ENCODE measurements around the gene SLC15A2. TPM values are rescaled to one million over a fixed set of nuclear protein-coding genes. Genes with fewer than 3 reads are reported as not detected.

The SLC15A2 gene
- total RNA-seq, 1 donor from 2014 or later: 0.40 TPM

DNA sequence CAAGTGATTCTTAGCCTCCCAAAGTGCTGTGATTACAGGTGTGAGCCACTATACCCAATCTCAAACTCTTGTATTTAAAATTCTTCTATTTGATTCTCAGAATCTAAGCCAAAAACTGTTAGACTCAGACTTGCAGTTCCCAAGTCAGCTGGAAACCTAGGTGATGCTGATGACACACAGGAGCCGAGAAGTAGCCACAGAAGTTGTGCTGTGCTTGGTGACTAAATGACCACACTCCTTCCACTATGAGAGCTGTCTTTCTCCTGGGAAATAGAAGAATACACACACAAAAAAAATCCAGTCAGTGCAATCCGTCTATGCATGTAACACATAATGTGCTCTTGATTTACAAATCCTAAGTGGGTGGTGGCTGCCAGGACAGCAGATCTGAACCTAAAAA lies 93.9 kb downstream of the SLC15A2 start:
- H3K9me3 Mint-ChIP-seq (ENCODE audit: unreplicated experiment): peaks cover 16% of the 10 kb centered on the region
- H3K36me3 Mint-ChIP-seq (ENCODE audit: unreplicated experiment): no peaks in the 10 kb centered on the region
- H3K4me1 Mint-ChIP-seq (ENCODE audit: unreplicated experiment): no peaks in the 10 kb centered on the region
- H3K27ac Mint-ChIP-seq (ENCODE audit: unreplicated experiment): no peak overlapping the region
- DNase-seq (ENCODE audit: extremely low spot score, unreplicated experiment): no peak
- no peak overlapping the region for H3K4me3 Mint-ChIP-seq (ENCODE audit: unreplicated experiment)
- no peaks in the 10 kb centered on the region for H3K27me3 Mint-ChIP-seq (ENCODE audit: unreplicated experiment)
- TF ChIP-seq, protein P1, sequence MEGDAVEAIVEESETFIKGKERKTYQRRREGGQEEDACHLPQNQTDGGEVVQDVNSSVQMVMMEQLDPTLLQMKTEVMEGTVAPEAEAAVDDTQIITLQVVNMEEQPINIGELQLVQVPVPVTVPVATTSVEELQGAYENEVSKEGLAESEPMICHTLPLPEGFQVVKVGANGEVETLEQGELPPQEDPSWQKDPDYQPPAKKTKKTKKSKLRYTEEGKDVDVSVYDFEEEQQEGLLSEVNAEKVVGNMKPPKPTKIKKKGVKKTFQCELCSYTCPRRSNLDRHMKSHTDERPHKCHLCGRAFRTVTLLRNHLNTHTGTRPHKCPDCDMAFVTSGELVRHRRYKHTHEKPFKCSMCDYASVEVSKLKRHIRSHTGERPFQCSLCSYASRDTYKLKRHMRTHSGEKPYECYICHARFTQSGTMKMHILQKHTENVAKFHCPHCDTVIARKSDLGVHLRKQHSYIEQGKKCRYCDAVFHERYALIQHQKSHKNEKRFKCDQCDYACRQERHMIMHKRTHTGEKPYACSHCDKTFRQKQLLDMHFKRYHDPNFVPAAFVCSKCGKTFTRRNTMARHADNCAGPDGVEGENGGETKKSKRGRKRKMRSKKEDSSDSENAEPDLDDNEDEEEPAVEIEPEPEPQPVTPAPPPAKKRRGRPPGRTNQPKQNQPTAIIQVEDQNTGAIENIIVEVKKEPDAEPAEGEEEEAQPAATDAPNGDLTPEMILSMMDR (IDR thresholded peaks at IDR 0.05): no peak

- DNase-seq (ENCODE audit: extremely low spot score, unreplicated experiment): no peak
- no peak overlapping the region for H3K27ac Mint-ChIP-seq (ENCODE audit: unreplicated experiment)
- no peaks in the 10 kb centered on the region for H3K4me1 Mint-ChIP-seq (ENCODE audit: unreplicated experiment)
- no peaks in the 10 kb centered on the region for H3K27me3 Mint-ChIP-seq (ENCODE audit: unreplicated experiment)
- H3K9me3 Mint-ChIP-seq (ENCODE audit: unreplicated experiment): no peaks in the 10 kb centered on the region
- H3K4me3 Mint-ChIP-seq (ENCODE audit: unreplicated experiment): no peak overlapping the region
- TF ChIP-seq, protein P1 (IDR thresholded peaks at IDR 0.05): no peak
- H3K36me3 Mint-ChIP-seq (ENCODE audit: unreplicated experiment): no peaks in the 10 kb centered on the region
These were observed 95.7 kb downstream of the SLC15A2 start for GRCh38 chr3:121989943-121990342.

- no peak for DNase-seq (ENCODE audit: extremely low spot score, unreplicated experiment)
- Mint-ChIP-seq H3K9me3 (ENCODE audit: unreplicated experiment) (no peaks in the 10 kb centered on the region), H3K27ac (ENCODE audit: unreplicated experiment) (no peak overlapping the region), H3K36me3 (ENCODE audit: unreplicated experiment) (no peaks in the 10 kb centered on the region), H3K4me1 (ENCODE audit: unreplicated experiment) (peaks cover 3% of the 10 kb centered on the region), H3K27me3 (ENCODE audit: unreplicated experiment) (no peaks in the 10 kb centered on the region), H3K4me3 (ENCODE audit: unreplicated experiment) (no peak overlapping the region)
- TF ChIP-seq, protein P1 (IDR thresholded peaks at IDR 0.05): no peak
These were observed 98.7 kb downstream of the SLC15A2 start for GRCh38 chr3:121992601-121993560.

Other genes starting within 250 kb of the SLC15A2 start
- gene HCLS1, start 233.5 kb upstream of the SLC15A2 start, total RNA-seq: 0.57 TPM in 1 of 2 replicates, not detected in the other
- 60.5 and 71.9 TPM in 2 replicates for gene GOLGB1, start 144.7 kb upstream of the SLC15A2 start, total RNA-seq
- gene IQCB1, start 59.3 kb upstream of the SLC15A2 start, total RNA-seq: 16.3 and 17.1 TPM in 2 replicates
- gene EAF2, start 59.2 kb upstream of the SLC15A2 start, total RNA-seq: 1.4 and 2.4 TPM in 2 replicates
- gene ILDR1, start 127.8 kb downstream of the SLC15A2 start, total RNA-seq: not detected in 2 replicates
- gene CD86, start 161.0 kb downstream of the SLC15A2 start, total RNA-seq: not detected in 2 replicates

Measured in osteocyte (in vitro differentiated cells).